Fibroblast of lung (primary cell): ENCODE measurements around the gene RBAK. TPM values are rescaled to one million over a fixed set of nuclear protein-coding genes. Genes with fewer than 3 reads are reported as not detected.

Source experiments
- DNase-seq, 2 donors: peaks; one replicate each; pipeline versions ENCODE4 v3.0.0 to v3.0.0-alpha.2; 2010; ENCODE audit warnings: low read depth in 2 of 2
- H2AFZ ChIP-seq: 2 replicates; pipeline ENCODE4 v1.5.1; 2012; ENCODE audit warnings: low read length, control low read depth, inconsistent platforms
- H3K27ac ChIP-seq: 2 replicates; pipeline ENCODE4 v1.5.1; 2011; ENCODE audit warnings: low read length, control low read depth; ENCODE audit not compliant: insufficient read depth
- H3K27me3 ChIP-seq: 2 replicates; pipeline ENCODE4 v1.5.1; 2011; ENCODE audit warnings: mild to moderate bottlenecking, low read length; ENCODE audit not compliant: control insufficient read depth, insufficient read depth
- H3K36me3 ChIP-seq: 2 replicates; pipeline ENCODE4 v1.5.1; 2011; ENCODE audit warnings: low read length; ENCODE audit not compliant: control insufficient read depth, insufficient read depth
- H3K4me1 ChIP-seq: 2 replicates; pipeline ENCODE4 v1.5.1; 2011; ENCODE audit warnings: low read length; ENCODE audit not compliant: control insufficient read depth, insufficient read depth; ENCODE audit errors: extremely low read depth
- H3K4me2 ChIP-seq: 2 replicates; pipeline ENCODE4 v1.5.1; 2011; ENCODE audit warnings: low read length, control low read depth; ENCODE audit not compliant: insufficient read depth; ENCODE audit errors: extremely low read depth
- H3K4me3 ChIP-seq, 4 experiments: fragments of 200-600 bp in 1 of 4; sonication (generic) in 1 of 4; replicated peaks in 1 of 4; 2 replicates each; pipeline ENCODE4 v1.5.1; 2011 to 2016; ENCODE audit warnings: low read length in 4 of 4, low read depth in 3 of 4, mild to moderate bottlenecking in 3 of 4, control low read depth in 2 of 4, inconsistent platforms in 1 of 4, mixed read lengths in 1 of 4; ENCODE audit not compliant: insufficient read depth in 1 of 4; ENCODE audit errors: control extremely low read depth in 1 of 4
- H3K79me2 ChIP-seq: 2 replicates; pipeline ENCODE4 v1.5.1; 2012; ENCODE audit warnings: mild to moderate bottlenecking, low read length, inconsistent platforms; ENCODE audit not compliant: control insufficient read depth, insufficient read depth
- H3K9ac ChIP-seq: 2 replicates; pipeline ENCODE4 v1.5.1; 2011; ENCODE audit warnings: mild to moderate bottlenecking, low read length, control low read depth; ENCODE audit not compliant: insufficient read depth
- H3K9me3 ChIP-seq: 2 replicates; pipeline ENCODE4 v1.5.1; 2012; ENCODE audit warnings: low read depth, low read length; ENCODE audit not compliant: control insufficient read depth, insufficient read depth
- H4K20me1 ChIP-seq: 2 replicates; pipeline ENCODE4 v1.5.1; 2011; ENCODE audit warnings: low read length; ENCODE audit not compliant: control insufficient read depth, insufficient read depth; ENCODE audit errors: extremely low read depth
- EZH2 ChIP-seq: IDR thresholded peaks from 2 replicates; pipeline ENCODE4 v1.5.1; 2012; ENCODE audit warnings: low read length, control low read depth, mild to moderate bottlenecking; ENCODE audit errors: missing control alignments
- polyA plus RNA-seq, 2 donors: library from polyadenylated mRNA; depleted of rRNA in 1 of 2; stranded (reverse) in 1 of 2; unstranded in 1 of 2; fragments of >200 nt; gene quantifications; 2 replicates each; pipeline ENCODE4 v1.2.1, GENCODE V29; 2011 to 2012; ENCODE audit warnings: missing spikeins in 1 of 2
- total RNA-seq: library from RNA; depleted of rRNA; stranded (reverse); fragments of >200 nt; gene quantifications from 2 replicates; pipeline ENCODE4 v1.2.1, GENCODE V29; 2014
- TF ChIP-seq, protein P1 (sequence below), 2 donors: IDR thresholded peaks in 1 of 2; conservative IDR thresholded peaks in 1 of 2; 1 replicate in 1 of 2; 2 replicates in 1 of 2; pipeline ENCODE4 v1.5.1; 2011 to 2012; ENCODE audit warnings: low read length in 2 of 2, control low read depth in 1 of 2, inconsistent platforms in 1 of 2, low read depth in 1 of 2, mild to moderate bottlenecking in 1 of 2

RBAK gene
- total and polyA plus RNA-seq, 2 donors (not counting 1 experiment from before 2014, with no cell fraction given): 4.3 to 6.9 TPM

DNA sequence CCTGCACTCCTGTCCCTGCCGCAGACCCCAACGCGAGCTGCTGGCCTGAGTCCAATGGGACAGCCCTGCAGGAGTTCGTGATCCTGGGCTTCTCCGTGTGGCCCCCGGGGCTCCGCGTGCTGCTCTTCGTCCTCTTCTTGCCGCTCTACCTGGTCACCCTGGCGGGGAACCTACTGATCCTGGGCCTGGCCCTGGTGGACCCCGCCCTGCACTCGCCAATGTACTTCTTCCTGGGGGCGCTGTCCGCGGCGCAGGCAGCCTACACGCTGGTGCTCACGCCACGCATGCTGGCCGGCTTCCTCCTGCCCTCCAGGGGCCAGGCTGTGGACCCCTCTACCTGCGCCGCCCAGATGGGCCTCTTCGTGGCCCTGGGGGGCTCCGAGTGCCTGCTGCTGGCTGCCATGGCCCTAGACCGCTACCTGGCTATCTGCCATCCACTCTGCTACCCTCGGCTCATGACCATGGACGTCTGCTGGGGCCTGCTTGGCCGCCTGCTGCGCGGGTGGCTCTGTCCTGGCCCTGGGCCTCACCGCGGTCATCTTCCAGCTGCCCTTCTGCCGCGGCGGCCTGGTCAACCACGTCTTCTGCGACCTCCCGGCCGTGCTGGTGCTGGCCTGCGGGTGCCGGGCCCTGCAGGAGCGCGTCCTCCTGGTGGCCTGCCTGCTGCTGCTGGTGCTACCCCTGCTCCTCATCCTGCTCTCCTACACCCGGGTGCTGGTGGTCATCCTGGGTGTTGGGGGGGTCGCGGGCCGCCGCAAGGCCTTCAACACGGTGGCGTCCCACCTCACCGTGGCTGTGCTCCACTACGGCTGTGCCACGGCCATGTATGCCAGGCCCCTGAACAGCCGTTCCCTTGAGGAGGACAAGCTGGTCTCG is 71.7 kb downstream of the RBAK start:
- no peaks in the 10 kb centered on the region for H3K79me2 ChIP-seq
- no peaks in the 10 kb centered on the region for H3K9me3 ChIP-seq
- TF ChIP-seq, protein P1, sequence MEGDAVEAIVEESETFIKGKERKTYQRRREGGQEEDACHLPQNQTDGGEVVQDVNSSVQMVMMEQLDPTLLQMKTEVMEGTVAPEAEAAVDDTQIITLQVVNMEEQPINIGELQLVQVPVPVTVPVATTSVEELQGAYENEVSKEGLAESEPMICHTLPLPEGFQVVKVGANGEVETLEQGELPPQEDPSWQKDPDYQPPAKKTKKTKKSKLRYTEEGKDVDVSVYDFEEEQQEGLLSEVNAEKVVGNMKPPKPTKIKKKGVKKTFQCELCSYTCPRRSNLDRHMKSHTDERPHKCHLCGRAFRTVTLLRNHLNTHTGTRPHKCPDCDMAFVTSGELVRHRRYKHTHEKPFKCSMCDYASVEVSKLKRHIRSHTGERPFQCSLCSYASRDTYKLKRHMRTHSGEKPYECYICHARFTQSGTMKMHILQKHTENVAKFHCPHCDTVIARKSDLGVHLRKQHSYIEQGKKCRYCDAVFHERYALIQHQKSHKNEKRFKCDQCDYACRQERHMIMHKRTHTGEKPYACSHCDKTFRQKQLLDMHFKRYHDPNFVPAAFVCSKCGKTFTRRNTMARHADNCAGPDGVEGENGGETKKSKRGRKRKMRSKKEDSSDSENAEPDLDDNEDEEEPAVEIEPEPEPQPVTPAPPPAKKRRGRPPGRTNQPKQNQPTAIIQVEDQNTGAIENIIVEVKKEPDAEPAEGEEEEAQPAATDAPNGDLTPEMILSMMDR (conservative IDR thresholded peaks at IDR 0.05 in 1 of 2, IDR thresholded peaks at IDR 0.05 in 1 of 2; ENCODE audit: low read depth in 1 of 2, low read length in 2 of 2): no peak
- no peak for TF ChIP-seq EZH2
- H4K20me1 ChIP-seq: no peaks in the 10 kb centered on the region
- no peak overlapping the region for H3K4me2 ChIP-seq
- no peak for DNase-seq
- H3K4me1 ChIP-seq: no peaks in the 10 kb centered on the region
- no peak overlapping the region for H3K4me3 ChIP-seq
- H3K36me3 ChIP-seq: no peaks in the 10 kb centered on the region
- no peak overlapping the region for H3K27ac ChIP-seq
- no peak overlapping the region for H3K9ac ChIP-seq
- H3K27me3 ChIP-seq: no peaks in the 10 kb centered on the region
- no peak overlapping the region for H2AFZ ChIP-seq

Other genes starting within 250 kb of the RBAK start
- gene PAPOLB, start 183.8 kb upstream of the RBAK start, total RNA-seq: under 0.01 TPM in 2 replicates
- 0.01 and 0.02 TPM in 2 replicates for gene PAPOLB, start 183.8 kb upstream of the RBAK start, polyA plus RNA-seq
- gene RADIL, start 162.1 kb upstream of the RBAK start, total RNA-seq: 0.33 and 0.51 TPM in 2 replicates
- 0.32 and 0.85 TPM in 2 replicates for gene RADIL, start 162.1 kb upstream of the RBAK start, polyA plus RNA-seq
- gene MMD2, start 86.7 kb upstream of the RBAK start, total RNA-seq: not detected in 2 replicates
- gene MMD2, start 86.7 kb upstream of the RBAK start, polyA plus RNA-seq: not detected in 2 replicates
- gene WIPI2, start 144.4 kb downstream of the RBAK start, total RNA-seq: 55.0 and 60.9 TPM in 2 replicates
- 72.9 and 75.2 TPM in 2 replicates for gene WIPI2, start 144.4 kb downstream of the RBAK start, polyA plus RNA-seq
- gene SLC29A4, start 237.1 kb downstream of the RBAK start, total RNA-seq: 5.1 and 6.4 TPM in 2 replicates
- gene SLC29A4, start 237.1 kb downstream of the RBAK start, polyA plus RNA-seq: 1.0 and 1.8 TPM in 2 replicates